ENCODE data around the gene C10orf90.

DNA sequence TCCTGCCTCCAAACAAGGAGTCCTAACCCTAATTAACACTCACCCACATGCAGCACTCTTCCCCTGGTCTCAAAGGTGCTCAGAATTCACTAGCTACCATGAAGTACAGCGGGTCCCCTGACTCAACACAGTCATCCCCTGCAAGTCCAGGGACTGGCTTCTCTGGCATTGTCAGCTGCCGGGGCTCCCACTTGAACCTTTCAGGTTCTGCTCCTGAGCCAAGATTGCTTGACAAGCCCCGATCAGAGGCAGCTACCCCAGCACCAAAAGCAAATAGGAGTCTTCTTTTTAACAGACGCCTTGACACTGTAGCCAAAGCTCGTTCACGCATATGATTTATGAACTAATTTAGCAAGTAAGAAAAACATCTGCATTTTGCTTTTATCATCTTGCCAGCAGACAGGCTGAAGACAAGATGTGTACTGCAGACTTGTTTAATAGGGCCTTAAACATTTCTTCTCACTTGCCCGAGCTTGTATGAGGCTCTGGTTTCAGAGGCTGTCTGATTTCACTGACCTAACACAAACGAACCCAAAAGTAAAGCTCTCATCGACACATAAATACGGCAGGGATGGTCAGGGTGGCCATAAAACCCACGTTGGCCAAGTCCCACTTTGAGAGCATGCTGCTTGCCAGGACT, 214.6 kb downstream of the C10orf90 start:
- TF ChIP-seq CTCF (IDR thresholded peaks at IDR 0.05): no peak
- no peak for TF ChIP-seq POLR2A (IDR thresholded peaks at IDR 0.05)
